HepG2 (cell line): ENCODE results near the gene TIAM2. TPM values are rescaled to one million over a fixed set of nuclear protein-coding genes. Genes with fewer than 3 reads are reported as not detected.
"Not testable (repeated sequence)": the region's sequence is repeated elsewhere in the genome, so short reads cannot be mapped to it uniquely, and the experiment has no call there.

ENCODE experiments used
- ATAC-seq: fragments of 200-7000 bp; cut with Tn5 transposase; 3 replicates; pipeline ENCODE4 v1.9.1; 2020; ENCODE audit warnings: mild to moderate bottlenecking, moderate library complexity
- BruUV-seq: library from RNA; stranded (reverse); fragments of 400-500 nt; replicated peaks from 2 replicates; lab custom pipeline; 2021; lab: Mats Ljungman, UMichigan
- CTCF ChIA-PET: fragments of 300-600 bp; formaldehyde crosslinking; extraction: SDS; loops from one replicate; lab custom pipeline; 2021; ENCODE audit warnings: low total read pairs, inconsistent platforms, low intra/inter-chr PET ratio; lab: Yijun Ruan, JAX
- POLR2A ChIA-PET: fragments of 350-600 bp; sonication (Branson Sonifier 250); formaldehyde crosslinking; loops from one replicate; lab custom pipeline; 2020; ENCODE audit warnings: antibody characterized with exemption, inconsistent platforms; lab: Yijun Ruan, JAX
- DNase-seq: peaks from one replicate; pipeline ENCODE4 v3.0.0-alpha.2; 2015; ENCODE audit warnings: low spot score
- FAIRE-seq: peaks from 3 replicates; lab custom pipeline; 2011; peaks lifted over from hg19 to GRCh38; lab: Jason Lieb, UNC
- H2AFZ ChIP-seq: one replicate; pipeline ENCODE4 v1.6.1; 2011; ENCODE audit warnings: low read length, inconsistent platforms
- H3K27ac ChIP-seq: fragments of 300-600 bp; 3 replicates; pipeline ENCODE4 v1.8.0; 2011; ENCODE audit warnings: mixed run types, mild to moderate bottlenecking, mixed read lengths, low read length, inconsistent platforms; ENCODE audit not compliant: insufficient read depth; ENCODE audit errors: extremely low read length
- H3K27me3 ChIP-seq, 2 experiments: fragments of 200-600 bp in 1 of 2; 2 replicates in 1 of 2; 3 replicates in 1 of 2; pipeline versions ENCODE4 v1.6.0 to v1.8.0; 2011; ENCODE audit warnings: low read length in 2 of 2, mild to moderate bottlenecking in 2 of 2, moderate library complexity in 2 of 2, inconsistent platforms in 1 of 2; ENCODE audit not compliant: insufficient read depth in 2 of 2, control insufficient read depth in 1 of 2
- H3K36me3 ChIP-seq, 2 experiments: fragments of 200-600 bp in 1 of 2; replicated peaks in 1 of 2; 2 replicates in 1 of 2; 3 replicates in 1 of 2; pipeline versions ENCODE4 v1.5.1 to v1.8.0; 2011; ENCODE audit warnings: low read length in 2 of 2, inconsistent platforms in 1 of 2; ENCODE audit not compliant: insufficient read depth in 2 of 2, control insufficient read depth in 1 of 2
- H3K4me1 ChIP-seq: 2 replicates; pipeline ENCODE4 v1.5.1; 2012; ENCODE audit warnings: low read length, inconsistent platforms; ENCODE audit not compliant: insufficient read depth
- H3K4me2 ChIP-seq: 2 replicates; pipeline ENCODE4 v1.6.0; 2011; ENCODE audit warnings: low read depth, low read length, inconsistent platforms
- H3K4me3 ChIP-seq, 3 experiments: fragments of 200-600 bp in 1 of 3; sonication (generic), shearing (Covaris generic) in 1 of 3; replicated peaks in 1 of 3; 2 replicates each; pipeline ENCODE4 v1.5.1; 2011 to 2016; ENCODE audit warnings: low read length in 3 of 3, inconsistent platforms in 2 of 3, low read depth in 2 of 3, mild to moderate bottlenecking in 2 of 3, control low read depth in 1 of 3, mixed read lengths in 1 of 3; ENCODE audit not compliant: insufficient read depth in 1 of 3
- H3K79me2 ChIP-seq: one replicate; pipeline ENCODE4 v1.6.1; 2011; ENCODE audit warnings: low read length, inconsistent platforms; ENCODE audit not compliant: insufficient read depth
- H3K9ac ChIP-seq: 2 replicates; pipeline ENCODE4 v1.6.0; 2011; ENCODE audit warnings: mild to moderate bottlenecking, low read depth, low read length, inconsistent platforms; ENCODE audit not compliant: insufficient read depth
- H3K9me3 ChIP-seq: 2 replicates; pipeline ENCODE4 v1.5.1; 2012; ENCODE audit warnings: mild to moderate bottlenecking, low read length
- H4K20me1 ChIP-seq: 2 replicates; pipeline ENCODE4 v1.6.0; 2011; ENCODE audit warnings: inconsistent platforms, mild to moderate bottlenecking, low read length, moderate library complexity; ENCODE audit not compliant: insufficient read depth
- HNRNPK ChIP-seq: fragments of 200-400 bp; formaldehyde crosslinking; IDR thresholded peaks from 2 replicates; pipeline ENCODE4 v1.6.1; 2018; ENCODE audit warnings: low read length, low read depth, moderate library complexity, mild to moderate bottlenecking; ENCODE audit not compliant: poor library complexity, severe bottlenecking
- KLF15 ChIP-seq: sonication (generic); formaldehyde crosslinking; IDR thresholded peaks from 2 replicates; pipeline ENCODE4 v1.8.1; 2023; ENCODE audit warnings: borderline replicate concordance, mild to moderate bottlenecking, inconsistent platforms, missing genetic modification reagents, mixed read lengths
- PCBP1 ChIP-seq: fragments of 200-400 bp; formaldehyde crosslinking; IDR thresholded peaks from 2 replicates; pipeline ENCODE4 v1.6.1; 2017; ENCODE audit warnings: mild to moderate bottlenecking, low read depth, low read length, borderline replicate concordance
- TFDP1 ChIP-seq: IDR thresholded peaks from 2 replicates; pipeline ENCODE4 v1.6.1; 2016; ENCODE audit warnings: missing compliant biosample characterization, missing genetic modification reagents, borderline replicate concordance
- THAP9 ChIP-seq: sonication (generic); formaldehyde crosslinking; IDR thresholded peaks from 2 replicates; pipeline ENCODE4; 2020; ENCODE audit warnings: missing genetic modification reagents, mild to moderate bottlenecking, borderline replicate concordance
- ZNF251 ChIP-seq: sonication (generic); formaldehyde crosslinking; IDR thresholded peaks from 2 replicates; pipeline ENCODE4 v1.9.0; 2021; ENCODE audit warnings: mild to moderate bottlenecking, missing genetic modification reagents
- ZNF646 ChIP-seq: sonication (generic); formaldehyde crosslinking; IDR thresholded peaks from 2 replicates; pipeline ENCODE4 v1.9.0; 2021; ENCODE audit warnings: mild to moderate bottlenecking, missing genetic modification reagents
- WGBS: methylation state at CpG from one replicate; pipeline ENCODE4 v1.1.6; 2017; ENCODE audit warnings: low lambda C conversion rate; 5-methylcytosine and 5-hydroxymethylcytosine counted together
- in situ Hi-C: cut with HindIII; loops from 2 replicates; pipeline ENCODE4 v1.10.0; 2017; ENCODE audit warnings: low pct_unique_long_range_greater_than_20kb; ENCODE audit not compliant: extremely low pct_ligation_motif_present
- intact Hi-C: fragments of 100-400 bp; cut with micrococcal nuclease; formaldehyde crosslinking; loops from one replicate; pipeline ENCODE4 v1.10.0; 2022; ENCODE audit not compliant: unreplicated experiment
- polyA plus RNA-seq, 8 experiments: library from polyadenylated mRNA; depleted of rRNA in 3 of 8; stranded (reverse) in 7 of 8; unstranded in 1 of 8; fragments of >200 nt; fragmentation: Illumina TruSeq in 4 of 8; extraction: Trizol in 4 of 8; gene quantifications; 2 replicates each; pipeline versions ENCODE4 v1.2.1 to v1.2.3, GENCODE V29; 2011 to 2016; ENCODE audit warnings: low read depth in 4 of 8, missing spikeins in 1 of 8, mixed read lengths in 1 of 8; ENCODE audit not compliant: insufficient read depth in 1 of 8
- total RNA-seq, 5 experiments: library from RNA; depleted of rRNA; stranded (reverse); fragments of >200 nt; fragmentation: Illumina TruSeq; extraction: Trizol; gene quantifications; 2 replicates each; pipeline ENCODE4 v1.2.3, GENCODE V29; 2016; ENCODE audit warnings: low read depth in 1 of 5

The TIAM2 gene
- total and polyA plus RNA-seq, 2 of the 13 experiments (the other 11 are each of a cell fraction or from before 2014, with no cell fraction given): 4.1 to 4.5 TPM

GRCh38 chr6:155018415-155018814 lies 23.3 kb downstream of the TIAM2 start:
- FAIRE-seq, CTCF ChIA-PET, H3K9ac ChIP-seq, H2AFZ ChIP-seq, H3K27me3 ChIP-seq, intact Hi-C loops, H3K79me2 ChIP-seq, H3K9me3 ChIP-seq, in situ Hi-C loops, POLR2A ChIA-PET, H3K27ac ChIP-seq, DNase-seq, H3K4me2 ChIP-seq, H3K4me3 ChIP-seq, H4K20me1 ChIP-seq, BruUV-seq, H3K36me3 ChIP-seq, ATAC-seq: not testable (repeated sequence)
- 88% methylated on average over 3 of the region's 3 CpGs for WGBS
- 0 out of 2 replicates have a peak, but pooled peaks have one; percentile 60 for TF ChIP-seq PCBP1
- TF ChIP-seq HNRNPK: peak; percentile 85
- peaks cover 15% of the 10 kb centered on the region for H3K4me1 ChIP-seq

GRCh38 chr6:155021680-155022079 lies 26.6 kb downstream of the TIAM2 start:
- CTCF ChIA-PET: no interaction called here
- peaks cover 9% of the 10 kb centered on the region for H3K4me1 ChIP-seq
- H3K4me3 ChIP-seq: no peak overlapping the region
- no peak overlapping the region for H2AFZ ChIP-seq
- H4K20me1 ChIP-seq: no peaks in the 10 kb centered on the region
- peak; percentile 40 for FAIRE-seq
- H3K27me3 ChIP-seq: no peaks in the 10 kb centered on the region
- no peaks in the 10 kb centered on the region for H3K79me2 ChIP-seq
- BruUV-seq: no TSS peak
- H3K9ac ChIP-seq: no peak overlapping the region
- intact Hi-C loops (no loop called here), in situ Hi-C loops (no loop called here)
- WGBS: 21% methylated on average over 5 of the region's 5 CpGs
- H3K27ac ChIP-seq: no peak overlapping the region
- ATAC-seq: peak; percentile 76
- POLR2A ChIA-PET: no interaction called here
- DNase-seq: peak; percentile 47
- H3K9me3 ChIP-seq: no peaks in the 10 kb centered on the region
- H3K4me2 ChIP-seq: peak overlapping the region; percentile 36
- H3K36me3 ChIP-seq: no peaks in the 10 kb centered on the region
- TF ChIP-seq ZNF646: no peak
- TF ChIP-seq THAP9 (CRISPR knock-in tag): no peak
- no peak for TF ChIP-seq KLF15 (CRISPR knock-in tag)
- TF ChIP-seq TFDP1 (CRISPR knock-in tag): no peak
- TF ChIP-seq ZNF251 (CRISPR knock-in tag): no peak
